Ovary (tissue), 3 donors: Measurements from ENCODE around the gene VPS37B.

ENCODE experiments used
- CTCF ChIP-seq, 3 donors: fragments of 450-650 bp in 2 of 3; fragments of 200-600 bp in 1 of 3; IDR thresholded peaks; one replicate each; pipeline versions ENCODE4 v1.5.1 to v1.8.0; 2016 to 2022; ENCODE audit warnings: antibody characterized with exemption in 3 of 3, mild to moderate bottlenecking in 1 of 3
- POLR2A ChIP-seq: fragments of 450-650 bp; IDR thresholded peaks from one replicate; pipeline ENCODE4 v1.6.1; 2017; ENCODE audit warnings: antibody characterized with exemption, mild to moderate bottlenecking, moderate library complexity
- donor health status: DM: no; HTN: no; CAD: no.

- no peak for TF ChIP-seq CTCF (IDR thresholded peaks at IDR 0.05)
- no peak for TF ChIP-seq POLR2A
Measured at GRCh38 chr12:122878780-122879612, 16.9 kb downstream of the VPS37B start.
